C4-2B (cell line): ENCODE measurements around the gene LUC7L3.

Experiments
- H3K27ac ChIP-seq: fragments of 450-650 bp; 2 replicates; pipeline ENCODE4 v1.5.1; 2017
- CTCF ChIP-seq: fragments of 450-650 bp; conservative IDR thresholded peaks from 2 replicates; pipeline ENCODE4 v1.5.1; 2017; ENCODE audit warnings: mild to moderate bottlenecking
- ZFX ChIP-seq: fragments of 450-650 bp; IDR thresholded peaks from 2 replicates; pipeline ENCODE4 v1.6.1; 2017

Gene LUC7L3

GRCh38 chr17:50766222-50767023, 47.0 kb downstream of the LUC7L3 start:
- H3K27ac ChIP-seq: peak overlapping the region; percentile 25
- no peak for TF ChIP-seq CTCF
- TF ChIP-seq ZFX: no peak

- TF ChIP-seq ZFX (no peak), CTCF (no peak)
- peak overlapping the region; percentile 3; the same call in 1 of the 2 replicates for H3K27ac ChIP-seq
These were observed 47.6 kb downstream of the LUC7L3 start for GRCh38 chr17:50767030-50767429.

- TF ChIP-seq ZFX (no peak), CTCF (no peak)
- H3K27ac ChIP-seq: peak within 1 kb of the TSS; percentile 25
These were observed 48.0 kb downstream of the LUC7L3 start, which contains the start of gene ANKRD40CL for GRCh38 chr17:50767446-50767845. TSS of gene ANKRD40CL (minus strand) at chr17:50767518. CDS start at chr17:50766913, 605 bp downstream.

GRCh38 chr17:50768346-50768761, 49.0 kb downstream of the LUC7L3 start:
- peak overlapping the region; percentile 20 for H3K27ac ChIP-seq
- TF ChIP-seq CTCF (no peak), ZFX (no peak)

GRCh38 chr17:50769884-50770283, 50.5 kb downstream of the LUC7L3 start:
- no peak overlapping the region for H3K27ac ChIP-seq
- no peak for TF ChIP-seq CTCF
- TF ChIP-seq ZFX: no peak

- TF ChIP-seq ZFX (no peak), CTCF (no peak)
- no peak overlapping the region for H3K27ac ChIP-seq
These were observed 50.9 kb downstream of the LUC7L3 start for GRCh38 chr17:50770346-50770745.

- H3K27ac ChIP-seq: no peak overlapping the region
- no peak for TF ChIP-seq CTCF
- TF ChIP-seq ZFX: no peak
These were observed 52.8 kb downstream of the LUC7L3 start for GRCh38 chr17:50771991-50772785.
